Activated CD8-positive, alpha-beta memory T cell treated with anti-CD3 and anti-CD28 coated beads, Interleukin-2, amount 50 U/mL, for 24 hours (primary cell): ENCODE results near the gene THTPA.

Experiments
- DNase-seq: peaks from one replicate; pipeline ENCODE4 v3.0.0-alpha.2; 2020; ENCODE audit errors: extremely low read depth

THTPA gene

GRCh38 chr14:23567186-23568020 lies 11.3 kb downstream of the THTPA start, which contains the start of gene AP1G2:
AP1G2 (minus strand) TSS chr14:23567791; CDS start chr14:23567314, 477 bp downstream.
- peak; percentile 69 for DNase-seq

GRCh38 chr14:23568021-23568599 lies 12.0 kb downstream of the THTPA start:
- DNase-seq, result no peak

- no peak for DNase-seq
Observed at GRCh38 chr14:23568600-23569331, 12.7 kb downstream of the THTPA start.

GRCh38 chr14:23569443-23570151 lies 13.5 kb downstream of the THTPA start:
- no peak for DNase-seq

GRCh38 chr14:23570806-23571483 lies 14.9 kb downstream of the THTPA start:
- no peak for DNase-seq

- DNase-seq, result no peak
Observed at GRCh38 chr14:23571701-23572523, 15.8 kb downstream of the THTPA start.

- no peak for DNase-seq
Observed at GRCh38 chr14:23572524-23572828, 16.4 kb downstream of the THTPA start.

GRCh38 chr14:23572836-23573235 lies 16.8 kb downstream of the THTPA start:
- DNase-seq, result no peak

- no peak for DNase-seq
Observed at GRCh38 chr14:23573384-23574015, 17.4 kb downstream of the THTPA start.

GRCh38 chr14:23577004-23577681 lies 21.1 kb downstream of the THTPA start:
- no peak for DNase-seq

GRCh38 chr14:23577710-23578392 lies 21.8 kb downstream of the THTPA start:
- no peak for DNase-seq

- no peak for DNase-seq
Observed at GRCh38 chr14:23578560-23579310, 22.7 kb downstream of the THTPA start, which contains the start of gene JPH4. JPH4 (minus strand) TSS chr14:23578790; CDS start chr14:23577453, 1,337 bp downstream.

GRCh38 chr14:23579311-23579630 lies 23.2 kb downstream of the THTPA start:
- no peak for DNase-seq

- DNase-seq, result no peak
Observed at GRCh38 chr14:23579739-23580138, 23.7 kb downstream of the THTPA start.

- DNase-seq, result no peak
Observed at GRCh38 chr14:23580152-23580926, 24.3 kb downstream of the THTPA start.

- no peak for DNase-seq
Observed at GRCh38 chr14:23580948-23581281, 24.8 kb downstream of the THTPA start.

- DNase-seq, result no peak
Observed at GRCh38 chr14:23582906-23583760, 27.1 kb downstream of the THTPA start.
